K562 (cell line): Measurements from ENCODE around the gene AIFM1. TPM values are rescaled to one million over a fixed set of nuclear protein-coding genes. Genes with fewer than 3 reads are reported as not detected.

Experiments used
- ATAC-seq: fragments of 200-7000 bp; cut with Tn5 transposase; 3 replicates; pipeline ENCODE4 v1.9.1; 2020; ENCODE audit warnings: moderate library complexity
- BruUV-seq: library from RNA; stranded (reverse); fragments of 400-500 nt; replicated peaks from 2 replicates; lab custom pipeline; 2021; lab: Mats Ljungman, UMichigan
- CTCF ChIA-PET: fragments of 300-600 bp; formaldehyde crosslinking; extraction: SDS; loops from one replicate; lab custom pipeline; 2021; ENCODE audit warnings: low intra/inter-chr PET ratio; lab: Yijun Ruan, JAX
- POLR2A ChIA-PET: fragments of 300-600, 350-650 bp; sonication (Branson Sonifier 250); formaldehyde crosslinking; extraction: SDS; loops from one replicate; lab custom pipeline; 2021; ENCODE audit warnings: antibody characterized with exemption, inconsistent platforms; lab: Yijun Ruan, JAX
- DNase-seq, 4 experiments: peaks; one replicate each; pipeline versions ENCODE4 v3.0.0 to v3.0.0-alpha.2; 2011 to 2018; ENCODE audit warnings: low spot score in 3 of 4, mixed read lengths in 3 of 4; ENCODE audit errors: extremely low read depth in 1 of 4
- FAIRE-seq: peaks from 2 replicates; lab custom pipeline; 2011; peaks lifted over from hg19 to GRCh38; lab: Jason Lieb, UNC
- H2AFZ ChIP-seq: 2 replicates; pipeline ENCODE4 v1.6.0; 2011; ENCODE audit warnings: low read depth, low read length, control low read depth, inconsistent platforms
- H3K27ac ChIP-seq: fragments of 200-600 bp; 3 replicates; pipeline ENCODE4 v1.8.0; 2011; ENCODE audit warnings: low read depth, mild to moderate bottlenecking, control low read depth, inconsistent platforms, low read length, moderate library complexity, mixed read lengths; ENCODE audit errors: extremely low read depth
- H3K27me3 ChIP-seq, 2 experiments: fragments of 300-600 bp in 1 of 2; 2 replicates in 1 of 2; 3 replicates in 1 of 2; pipeline versions ENCODE4 v1.6.0 to v1.8.0; 2011; ENCODE audit warnings: inconsistent platforms in 2 of 2, low read length in 2 of 2, mild to moderate bottlenecking in 1 of 2, mixed read lengths in 1 of 2, moderate library complexity in 1 of 2; ENCODE audit not compliant: control insufficient read depth in 2 of 2, insufficient read depth in 2 of 2
- H3K36me3 ChIP-seq: fragments of 300-600 bp; 3 replicates; pipeline ENCODE4 v1.8.0; 2011; ENCODE audit warnings: mild to moderate bottlenecking, low read length, inconsistent platforms; ENCODE audit not compliant: control insufficient read depth, insufficient read depth
- H3K4me1 ChIP-seq, 2 experiments: fragments of 200-600 bp in 1 of 2; replicated peaks in 1 of 2; 2 replicates in 1 of 2; 3 replicates in 1 of 2; pipeline versions ENCODE4 v1.5.1 to v1.8.0; 2011; ENCODE audit warnings: inconsistent platforms in 2 of 2, low read length in 2 of 2, mild to moderate bottlenecking in 1 of 2, mixed read lengths in 1 of 2, moderate library complexity in 1 of 2; ENCODE audit not compliant: control insufficient read depth in 2 of 2, insufficient read depth in 2 of 2
- H3K4me2 ChIP-seq: 2 replicates; pipeline ENCODE4 v1.6.1; 2011; ENCODE audit warnings: low read length, control low read depth, inconsistent platforms, mixed read lengths; ENCODE audit not compliant: insufficient read depth
- H3K4me3 ChIP-seq: fragments of 200-600 bp; sonication (generic), shearing (Covaris generic); 2 replicates; pipeline ENCODE4 v1.5.1; 2016; ENCODE audit warnings: control low read depth, inconsistent platforms
- H3K79me2 ChIP-seq: fragments of 200-600 bp; 3 replicates; pipeline ENCODE4 v1.8.0; 2011; ENCODE audit warnings: low read length, inconsistent platforms; ENCODE audit not compliant: control insufficient read depth, insufficient read depth
- H3K9ac ChIP-seq, 2 experiments: 2 replicates each; pipeline versions ENCODE4 v1.6.0 to v1.6.1; 2011; ENCODE audit warnings: low read depth in 2 of 2, low read length in 2 of 2, control low read depth in 1 of 2, inconsistent platforms in 1 of 2, mild to moderate bottlenecking in 1 of 2, mixed read lengths in 1 of 2; ENCODE audit not compliant: insufficient read depth in 1 of 2
- H3K9me1 ChIP-seq: one replicate; pipeline ENCODE4 v1.6.0; 2011; ENCODE audit warnings: inconsistent platforms, mild to moderate bottlenecking, low read length, moderate library complexity; ENCODE audit not compliant: control insufficient read depth, insufficient read depth
- H3K9me3 ChIP-seq: replicated peaks from 2 replicates; pipeline ENCODE4 v1.5.1; 2011; ENCODE audit warnings: low read depth, low read length, inconsistent platforms; ENCODE audit not compliant: control insufficient read depth, insufficient read depth
- H4K20me1 ChIP-seq: replicated peaks from 2 replicates; pipeline ENCODE4 v1.6.1; 2011; ENCODE audit warnings: low read length, inconsistent platforms, mixed read lengths; ENCODE audit not compliant: control insufficient read depth, insufficient read depth
- ATF1 ChIP-seq, 2 experiments: fragments of 450-650 bp in 1 of 2; IDR thresholded peaks; 2 replicates each; pipeline ENCODE4 v1.6.1; 2016; ENCODE audit warnings: missing compliant biosample characterization in 1 of 2, missing genetic modification characterization in 1 of 2
- ATF7 ChIP-seq: fragments of 450-650 bp; IDR thresholded peaks from 2 replicates; pipeline ENCODE4 v1.7.1; 2014; ENCODE audit warnings: mild to moderate bottlenecking, moderate library complexity
- CBFA2T3 ChIP-seq: fragments of 450-650 bp; IDR thresholded peaks from 2 replicates; pipeline ENCODE4 v1.6.1; 2017
- CREM ChIP-seq: IDR thresholded peaks from 2 replicates; pipeline ENCODE4 v1.6.1; 2014; ENCODE audit warnings: antibody characterized with exemption, low read depth
- GABPA ChIP-seq: fragments of 200-800 bp; sonication (Bioruptor generic); conservative IDR thresholded peaks from 2 replicates; pipeline ENCODE4 v1.6.1; 2016; ENCODE audit warnings: low read depth, missing genetic modification characterization, missing compliant biosample characterization
- NCOA1 ChIP-seq: fragments of 450-650 bp; IDR thresholded peaks from 2 replicates; pipeline ENCODE4 v1.6.1; 2016; ENCODE audit warnings: low read depth
- NRF1 ChIP-seq, 2 experiments: fragments of 450-650 bp; IDR thresholded peaks in 1 of 2; conservative IDR thresholded peaks in 1 of 2; 2 replicates each; pipeline ENCODE4 v1.6.1; 2014; ENCODE audit warnings: mild to moderate bottlenecking in 2 of 2
- WGBS: fragments of 100-300 bp; shearing (Covaris generic); methylation state at CpG from one replicate; pipeline ENCODE4 v1.1.6; 2016; ENCODE audit warnings: low coverage, mixed read lengths; ENCODE audit not compliant: insufficient coverage; ENCODE audit errors: missing lambda C conversion rate; 5-methylcytosine and 5-hydroxymethylcytosine counted together
- in situ Hi-C: fragments of 300-500 bp; cut with MboI; formaldehyde crosslinking; loops from 4 replicates; pipeline ENCODE4 v1.15.0; 2018; ENCODE audit warnings: inconsistent platforms, mixed read lengths
- intact Hi-C: fragments of 100-400 bp; cut with micrococcal nuclease; formaldehyde crosslinking; loops from 2 replicates; pipeline ENCODE4 v1.14.2; 2022
- polyA plus RNA-seq, 8 experiments: library from polyadenylated mRNA; depleted of rRNA in 4 of 8; stranded (reverse) in 5 of 8; unstranded in 3 of 8; fragments of >200 nt; fragmentation: Nextera tagmentation in 2 of 8; fragmentation: Illumina TruSeq in 1 of 8; extraction: Ambion mirVana in 2 of 8; extraction: Trizol in 1 of 8; gene quantifications; 2 replicates each; pipeline versions ENCODE4 v1.2.1 to v1.2.3, GENCODE V29; 2011 to 2014; ENCODE audit warnings: inconsistent platforms in 1 of 8, missing spikeins in 1 of 8
- total RNA-seq, 7 experiments: library from RNA; depleted of rRNA in 6 of 7; stranded (reverse); fragments of >200 nt in 6 of 7; fragmentation: Illumina TruSeq in 2 of 7; extraction: Trizol in 2 of 7; gene quantifications; 2 replicates each; pipeline versions ENCODE4 v1.2.1 to v1.2.3, GENCODE V29; 2011 to 2021; ENCODE audit warnings: low replicate concordance in 1 of 7
- TF ChIP-seq, protein P1 (sequence below), 2 experiments: fragments of 450-650 bp in 1 of 2; sonication (generic) in 1 of 2; formaldehyde crosslinking in 1 of 2; IDR thresholded peaks in 1 of 2; conservative IDR thresholded peaks in 1 of 2; 2 replicates each; pipeline versions ENCODE4 v1.6.1 to v1.8.1; 2016 to 2023; ENCODE audit warnings: mild to moderate bottlenecking in 2 of 2, moderate library complexity in 2 of 2, inconsistent platforms in 1 of 2, missing genetic modification reagents in 1 of 2
- TF ChIP-seq, protein P2 (sequence below): sonication (generic); formaldehyde crosslinking; IDR thresholded peaks from 2 replicates; pipeline ENCODE4 v1.8.0; 2022; ENCODE audit warnings: missing genetic modification reagents, mild to moderate bottlenecking, borderline replicate concordance

Gene AIFM1
- total and polyA plus RNA-seq, 9 of the 15 experiments (the other 6 are each of a cell fraction or from before 2014, with no cell fraction given): 51.0 to 117 (median 91.2) TPM

DNA sequence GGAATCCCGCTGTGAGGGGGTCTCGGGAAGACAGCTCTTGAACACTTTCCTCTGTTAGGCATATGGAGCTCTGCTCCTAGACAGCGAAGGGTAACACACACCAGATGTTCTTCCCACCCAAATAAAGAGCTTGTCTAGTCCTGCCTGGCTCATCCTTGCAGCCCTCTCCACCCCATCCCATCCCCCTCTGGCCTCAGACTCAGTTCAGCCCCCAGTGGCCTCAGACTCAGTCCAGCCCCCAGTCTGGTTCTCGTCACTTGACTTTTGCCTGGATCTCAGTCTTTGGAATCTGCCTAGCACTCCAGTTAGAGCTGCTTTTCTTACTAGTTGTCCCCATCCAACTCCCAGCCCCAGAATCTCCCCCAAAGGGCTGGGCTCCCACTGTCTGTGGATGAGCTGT, 21.0 kb upstream of the AIFM1 start (continued):
- TF ChIP-seq NRF1 (conservative IDR thresholded peaks at IDR 0.05 in 1 of 2, IDR thresholded peaks at IDR 0.05 in 1 of 2): no peak

DNA sequence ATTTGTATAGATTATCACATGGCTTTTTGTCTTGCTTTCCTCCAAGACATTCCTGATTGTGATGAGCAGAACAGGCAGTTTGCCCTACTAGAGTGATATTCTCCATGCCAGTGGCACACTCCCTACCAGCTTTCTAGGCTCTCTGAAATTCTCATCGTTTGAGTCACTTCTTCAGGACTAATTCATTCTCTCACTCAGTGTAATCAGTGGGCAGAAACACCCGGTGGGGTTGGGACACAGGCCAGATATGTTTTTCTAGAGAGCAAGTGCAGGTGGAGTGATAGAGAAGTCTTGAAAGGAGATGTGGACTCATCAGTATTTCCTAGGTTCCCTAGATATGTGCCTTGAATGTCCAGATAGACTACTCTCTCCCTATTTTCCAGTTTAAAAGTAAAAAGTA, 19.2 kb upstream of the AIFM1 start:
- no peak overlapping the region for H2AFZ ChIP-seq
- H3K36me3 ChIP-seq: no peaks in the 10 kb centered on the region
- no TSS peak for BruUV-seq
- ChIA-PET POLR2A (no interaction called here), CTCF (no interaction called here)
- peaks cover 0 to 8% of the 10 kb centered on the region in 2 experiments; a peak in 3 of 5 replicates for H3K4me1 ChIP-seq
- no peaks in the 10 kb centered on the region for H3K79me2 ChIP-seq
- intact Hi-C loops: no loop called here
- no peaks in the 10 kb centered on the region for H3K9me1 ChIP-seq
- in situ Hi-C loops: no loop called here
- 0% methylated on average over 2 of the region's 2 CpGs for WGBS
- H4K20me1 ChIP-seq: peaks cover 4% of the 10 kb centered on the region; the same call in 1 of the 2 replicates
- no peak overlapping the region for H3K4me2 ChIP-seq
- H3K27me3 ChIP-seq: 0 out of 5 replicates have a peak, but pooled peaks cover 0 to 4% of the 10 kb centered on the region in 2 experiments
- no peak overlapping the region for H3K27ac ChIP-seq
- H3K4me3 ChIP-seq: no peak overlapping the region
- TF ChIP-seq ATF7 (no peak), CBFA2T3 (peak; percentile 30; the same call in 1 of the 2 replicates)
- no peak overlapping the region for H3K9ac ChIP-seq
- DNase-seq (no peak), ATAC-seq (no peak), FAIRE-seq (no peak)
- no peaks in the 10 kb centered on the region for H3K9me3 ChIP-seq

DNA sequence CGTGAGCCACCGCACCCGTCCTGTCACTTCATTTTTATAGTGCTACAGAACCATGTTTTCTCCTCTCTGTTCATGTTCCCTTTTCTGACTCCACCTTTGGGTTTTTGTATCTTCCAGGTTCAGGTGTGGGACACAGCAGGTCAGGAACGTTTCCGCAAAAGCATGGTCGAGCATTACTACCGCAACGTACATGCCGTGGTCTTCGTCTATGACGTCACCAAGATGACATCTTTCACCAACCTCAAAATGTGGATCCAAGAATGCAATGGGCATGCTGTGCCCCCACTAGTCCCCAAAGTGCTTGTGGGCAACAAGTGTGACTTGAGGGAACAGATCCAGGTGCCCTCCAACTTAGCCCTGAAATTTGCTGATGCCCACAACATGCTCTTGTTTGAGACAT, 18.5 kb upstream of the AIFM1 start:
- H3K9me1 ChIP-seq: peaks cover 2% of the 10 kb centered on the region
- intact Hi-C loops: no loop called here
- H3K9ac ChIP-seq: no peak overlapping the region; a peak in 1 of 4 replicates
- peaks cover 2 to 13% of the 10 kb centered on the region in 2 experiments; a peak in 4 of 5 replicates for H3K4me1 ChIP-seq
- no peak for DNase-seq
- no peaks in the 10 kb centered on the region for H3K79me2 ChIP-seq
- 0 out of 5 replicates have a peak, but pooled peaks cover 0 to 4% of the 10 kb centered on the region in 2 experiments for H3K27me3 ChIP-seq
- H3K36me3 ChIP-seq: no peaks in the 10 kb centered on the region
- no peak overlapping the region for H3K27ac ChIP-seq
- 43% methylated on average over 7 of the region's 11 CpGs for WGBS
- POLR2A ChIA-PET: no interaction called here
- BruUV-seq: no TSS peak
- CTCF ChIA-PET: no interaction called here
- H4K20me1 ChIP-seq: peaks cover 8% of the 10 kb centered on the region
- TF ChIP-seq GABPA (0 out of 2 replicates have a peak, but pooled peaks have one; percentile 6), NCOA1 (no peak), CREM (peak; percentile 45; the same call in 1 of the 2 replicates), ATF1 (CRISPR knock-in tag; IDR thresholded peaks at IDR 0.05) (no peak), ATF1 (tag; IDR thresholded peaks at IDR 0.05) (peak; percentile 45), ATF7 (peak; percentile 23; the same call in 1 of the 2 replicates)
- TF ChIP-seq, protein P1, sequence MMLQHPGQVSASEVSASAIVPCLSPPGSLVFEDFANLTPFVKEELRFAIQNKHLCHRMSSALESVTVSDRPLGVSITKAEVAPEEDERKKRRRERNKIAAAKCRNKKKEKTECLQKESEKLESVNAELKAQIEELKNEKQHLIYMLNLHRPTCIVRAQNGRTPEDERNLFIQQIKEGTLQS (IDR thresholded peaks at IDR 0.05): peak; percentile 63
- TF ChIP-seq, protein P1 (CRISPR knock-in tag; conservative IDR thresholded peaks at IDR 0.05): no peak
- TF ChIP-seq, protein P2, sequence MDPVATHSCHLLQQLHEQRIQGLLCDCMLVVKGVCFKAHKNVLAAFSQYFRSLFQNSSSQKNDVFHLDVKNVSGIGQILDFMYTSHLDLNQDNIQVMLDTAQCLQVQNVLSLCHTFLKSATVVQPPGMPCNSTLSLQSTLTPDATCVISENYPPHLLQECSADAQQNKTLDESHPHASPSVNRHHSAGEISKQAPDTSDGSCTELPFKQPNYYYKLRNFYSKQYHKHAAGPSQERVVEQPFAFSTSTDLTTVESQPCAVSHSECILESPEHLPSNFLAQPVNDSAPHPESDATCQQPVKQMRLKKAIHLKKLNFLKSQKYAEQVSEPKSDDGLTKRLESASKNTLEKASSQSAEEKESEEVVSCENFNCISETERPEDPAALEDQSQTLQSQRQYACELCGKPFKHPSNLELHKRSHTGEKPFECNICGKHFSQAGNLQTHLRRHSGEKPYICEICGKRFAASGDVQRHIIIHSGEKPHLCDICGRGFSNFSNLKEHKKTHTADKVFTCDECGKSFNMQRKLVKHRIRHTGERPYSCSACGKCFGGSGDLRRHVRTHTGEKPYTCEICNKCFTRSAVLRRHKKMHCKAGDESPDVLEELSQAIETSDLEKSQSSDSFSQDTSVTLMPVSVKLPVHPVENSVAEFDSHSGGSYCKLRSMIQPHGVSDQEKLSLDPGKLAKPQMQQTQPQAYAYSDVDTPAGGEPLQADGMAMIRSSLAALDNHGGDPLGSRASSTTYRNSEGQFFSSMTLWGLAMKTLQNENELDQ (CRISPR knock-in tag): no peak
- no peak for ATAC-seq
- FAIRE-seq: no peak
- no peaks in the 10 kb centered on the region for H3K9me3 ChIP-seq
- in situ Hi-C loops: no loop called here
- H3K4me2 ChIP-seq: no peak overlapping the region
- H3K4me3 ChIP-seq: no peak overlapping the region
- H2AFZ ChIP-seq: no peak overlapping the region
